Measurements from ENCODE around the gene DHRS9. TPM values are rescaled to one million over a fixed set of nuclear protein-coding genes. Genes with fewer than 3 reads are reported as not detected.

DHRS9 gene
- total and polyA plus RNA-seq, 12 donors, result 0.09 to 1.7 (median 0.39) TPM; not detected in 5

DNA sequence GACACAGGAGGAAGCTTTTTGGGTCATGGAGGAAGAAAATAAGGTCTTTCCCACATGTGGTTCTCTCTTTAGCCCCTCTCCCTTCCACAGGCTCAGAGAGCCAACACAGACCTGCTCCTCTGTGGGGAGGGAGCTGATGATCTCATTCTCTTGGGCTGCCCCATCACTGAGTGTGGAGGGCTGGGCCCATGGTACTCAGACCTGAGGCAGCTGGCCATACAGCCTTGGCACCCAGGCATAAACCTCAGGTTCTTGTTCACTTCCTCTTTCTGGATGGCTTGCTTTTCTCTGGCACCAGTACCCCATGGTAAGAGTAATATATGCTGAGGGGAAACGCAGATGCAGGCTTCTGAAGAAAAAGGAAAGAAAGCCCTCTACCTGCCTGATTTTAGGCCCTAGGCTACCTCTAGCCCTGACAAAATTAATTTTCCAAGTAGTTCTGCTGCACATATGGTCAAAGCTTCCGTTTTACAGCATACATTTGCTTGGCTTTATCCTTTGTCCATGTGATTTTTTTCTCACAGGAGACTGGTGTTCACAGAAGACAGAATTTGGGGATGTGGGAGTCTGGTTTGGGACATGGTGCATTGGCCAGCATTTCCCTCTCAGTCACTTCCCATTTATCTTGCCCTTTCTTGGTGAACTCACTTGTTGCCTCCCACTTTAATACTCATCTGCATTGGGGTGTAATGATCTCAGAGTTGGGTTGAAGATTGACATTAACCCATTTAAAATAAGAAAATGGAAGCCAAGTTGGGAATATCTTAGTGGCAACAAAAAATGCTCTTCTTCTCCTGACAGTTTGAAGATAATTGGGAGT is 11.1 kb downstream of the DHRS9 start:
- TF ChIP-seq POLR2A (IDR thresholded peaks at IDR 0.05), result no peak
- TF ChIP-seq, protein P1, sequence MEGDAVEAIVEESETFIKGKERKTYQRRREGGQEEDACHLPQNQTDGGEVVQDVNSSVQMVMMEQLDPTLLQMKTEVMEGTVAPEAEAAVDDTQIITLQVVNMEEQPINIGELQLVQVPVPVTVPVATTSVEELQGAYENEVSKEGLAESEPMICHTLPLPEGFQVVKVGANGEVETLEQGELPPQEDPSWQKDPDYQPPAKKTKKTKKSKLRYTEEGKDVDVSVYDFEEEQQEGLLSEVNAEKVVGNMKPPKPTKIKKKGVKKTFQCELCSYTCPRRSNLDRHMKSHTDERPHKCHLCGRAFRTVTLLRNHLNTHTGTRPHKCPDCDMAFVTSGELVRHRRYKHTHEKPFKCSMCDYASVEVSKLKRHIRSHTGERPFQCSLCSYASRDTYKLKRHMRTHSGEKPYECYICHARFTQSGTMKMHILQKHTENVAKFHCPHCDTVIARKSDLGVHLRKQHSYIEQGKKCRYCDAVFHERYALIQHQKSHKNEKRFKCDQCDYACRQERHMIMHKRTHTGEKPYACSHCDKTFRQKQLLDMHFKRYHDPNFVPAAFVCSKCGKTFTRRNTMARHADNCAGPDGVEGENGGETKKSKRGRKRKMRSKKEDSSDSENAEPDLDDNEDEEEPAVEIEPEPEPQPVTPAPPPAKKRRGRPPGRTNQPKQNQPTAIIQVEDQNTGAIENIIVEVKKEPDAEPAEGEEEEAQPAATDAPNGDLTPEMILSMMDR (IDR thresholded peaks at IDR 0.05), result no peak
- no peak overlapping the region for H3K4me3 ChIP-seq
- no peaks in the 10 kb centered on the region for H3K9me3 ChIP-seq (replicated peaks in 1 of 3)
- H3K4me1 ChIP-seq (replicated peaks in 1 of 2), result no peaks in the 10 kb centered on the region
- no peak for DNase-seq
- WGBS, 4 donors, result 58 to 78% (median 70%) methylated on average over 2 of the region's 2 CpGs
- intact Hi-C loops (cut with DNase I), result no loop called here
- no peaks in the 10 kb centered on the region for H3K36me3 ChIP-seq (replicated peaks in 1 of 2)
- no peak overlapping the region for H3K27ac ChIP-seq
- H3K27me3 ChIP-seq, result no peaks in the 10 kb centered on the region

GRCh38 chr2:169081551-169081950 is 12.2 kb downstream of the DHRS9 start:
- Histone ChIP-seq H3K9me3 (replicated peaks in 1 of 3) (no peaks in the 10 kb centered on the region), H3K4me1 (replicated peaks in 1 of 2) (no peaks in the 10 kb centered on the region), H3K4me3 (no peak overlapping the region), H3K36me3 (replicated peaks in 1 of 2) (no peaks in the 10 kb centered on the region), H3K27me3 (no peaks in the 10 kb centered on the region), H3K27ac (no peak overlapping the region)
- no peak for TF ChIP-seq POLR2A (IDR thresholded peaks at IDR 0.05)
- TF ChIP-seq, protein P1 (IDR thresholded peaks at IDR 0.05), result no peak
- intact Hi-C loops (cut with DNase I), result no loop called here
- 71 to 87% (median 74%) methylated on average over 5 of the region's 5 CpGs for WGBS, 4 donors
- DNase-seq, result no peak

GRCh38 chr2:169082995-169083394 is 13.6 kb downstream of the DHRS9 start:
- no peak for DNase-seq
- no peaks in the 10 kb centered on the region for H3K27me3 ChIP-seq
- intact Hi-C loops (cut with DNase I), result no loop called here
- no peak overlapping the region for H3K4me3 ChIP-seq
- TF ChIP-seq POLR2A (IDR thresholded peaks at IDR 0.05), result no peak
- TF ChIP-seq, protein P1 (IDR thresholded peaks at IDR 0.05), result no peak
- whole genome bisulfite sequencing, 4 donors, result 51 to 66% (median 58%) methylated on average over 4 of the region's 4 CpGs
- H3K9me3 ChIP-seq (replicated peaks in 1 of 3), result no peaks in the 10 kb centered on the region
- no peaks in the 10 kb centered on the region for H3K4me1 ChIP-seq (replicated peaks in 1 of 2)
- no peaks in the 10 kb centered on the region for H3K36me3 ChIP-seq (replicated peaks in 1 of 2)
- H3K27ac ChIP-seq, result no peak overlapping the region

- Histone ChIP-seq H3K27me3 (no peaks in the 10 kb centered on the region), H3K4me3 (no peak overlapping the region), H3K9me3 (replicated peaks in 1 of 3) (no peaks in the 10 kb centered on the region), H3K27ac (no peak overlapping the region), H3K4me1 (replicated peaks in 1 of 2) (no peaks in the 10 kb centered on the region), H3K36me3 (replicated peaks in 1 of 2) (no peaks in the 10 kb centered on the region)
- DNase-seq, result no peak
- intact Hi-C loops (cut with DNase I), result no loop called here
- TF ChIP-seq POLR2A (IDR thresholded peaks at IDR 0.05), result no peak
- TF ChIP-seq, protein P1 (IDR thresholded peaks at IDR 0.05), result no peak
- WGBS, 4 donors, result 80 to 93% (median 85%) methylated on average over 3 of the region's 3 CpGs
Observed at GRCh38 chr2:169086893-169087467, 17.6 kb downstream of the DHRS9 start.
